ENCODE results near the gene GALNT6.
A peak's percentile ranks its signal among the peaks of the same experiment; 100 is the strongest.

The GALNT6 gene

DNA sequence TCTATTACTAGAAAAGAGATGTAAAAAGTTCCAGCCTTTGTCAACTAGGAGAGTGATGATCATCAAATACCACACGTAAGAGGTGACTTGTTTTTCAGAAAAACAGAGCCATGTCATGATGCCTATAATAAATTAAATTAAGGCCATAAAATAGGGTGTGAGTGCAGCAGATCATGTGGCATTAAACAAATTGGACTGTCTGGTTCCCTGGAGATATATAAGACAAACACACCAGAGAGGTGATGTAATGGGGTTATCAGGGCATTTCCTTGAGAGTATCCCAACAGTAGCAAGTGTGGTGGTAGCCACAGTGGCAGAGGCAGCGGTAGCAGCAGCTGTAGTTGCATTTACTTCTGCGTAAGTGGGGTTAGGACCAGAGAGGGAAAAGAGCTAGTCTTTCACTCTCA, 14.6 kb upstream of the GALNT6 start:
- no peak for DNase-seq (ENCODE audit: low spot score)

DNA sequence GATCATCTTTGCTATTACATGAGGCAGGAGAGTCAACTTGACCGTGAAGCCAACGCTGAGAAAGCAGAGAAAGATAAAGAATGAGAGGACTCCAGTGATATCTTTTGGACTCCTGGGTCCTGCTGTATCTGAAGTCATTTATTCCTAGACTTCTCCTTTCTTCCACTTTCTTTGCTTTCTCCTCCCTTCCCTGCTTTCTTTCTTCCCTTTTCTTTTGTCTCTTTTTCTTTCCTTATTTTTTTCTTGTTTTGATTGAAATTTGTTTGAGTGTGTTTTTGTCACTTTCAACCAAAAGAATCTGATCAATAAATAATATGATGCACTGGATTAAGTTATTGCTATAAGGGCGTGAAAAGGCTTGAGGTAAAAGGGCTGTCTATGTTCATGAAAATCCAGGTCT, 13.4 kb upstream of the GALNT6 start:
- DNase-seq (ENCODE audit: low spot score) = no peak

DNA sequence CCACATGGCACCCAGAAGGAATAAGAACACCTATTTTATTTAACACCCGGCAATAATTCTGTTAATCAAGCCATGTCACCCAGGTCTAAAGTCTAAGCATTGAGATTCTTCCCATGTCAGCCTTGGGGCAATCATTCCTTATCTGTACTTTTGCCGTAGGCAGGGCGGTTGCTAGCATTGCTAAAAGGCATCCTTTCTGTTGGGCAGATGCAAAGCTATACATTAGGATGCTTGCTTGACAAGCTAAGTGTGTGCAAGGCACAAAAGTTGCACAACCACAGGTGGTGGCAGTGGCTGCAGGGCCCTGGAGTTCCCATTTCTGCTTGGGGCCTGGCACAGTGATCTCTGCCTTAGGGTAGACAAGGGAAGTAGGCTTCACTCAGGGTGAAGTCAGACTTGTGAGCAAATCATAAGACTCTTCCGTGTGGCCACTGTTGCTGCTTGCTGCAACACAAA, 12.5 kb upstream of the GALNT6 start:
- DNase-seq (ENCODE audit: low spot score) = no peak

DNA sequence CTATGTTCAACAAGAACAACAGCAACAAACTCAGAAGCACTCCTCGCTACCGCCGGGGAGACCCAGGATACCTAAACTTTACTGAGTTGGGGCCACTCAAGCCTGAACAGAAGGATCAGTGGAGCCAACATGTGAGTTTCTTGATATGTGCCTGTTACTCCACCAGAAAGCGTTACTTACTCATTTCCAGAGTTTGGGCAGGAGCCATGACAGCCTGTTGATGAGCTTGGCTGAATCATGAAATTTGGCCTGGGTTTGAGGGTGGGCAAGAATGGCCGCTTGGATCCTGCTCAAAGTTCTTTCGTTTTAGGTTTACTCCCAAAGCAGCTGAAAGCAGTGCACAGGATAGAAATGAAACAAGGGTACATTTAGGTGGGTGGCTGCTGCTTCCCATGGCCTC, 12.0 kb upstream of the GALNT6 start:
- no peak for DNase-seq (ENCODE audit: low spot score)

DNA sequence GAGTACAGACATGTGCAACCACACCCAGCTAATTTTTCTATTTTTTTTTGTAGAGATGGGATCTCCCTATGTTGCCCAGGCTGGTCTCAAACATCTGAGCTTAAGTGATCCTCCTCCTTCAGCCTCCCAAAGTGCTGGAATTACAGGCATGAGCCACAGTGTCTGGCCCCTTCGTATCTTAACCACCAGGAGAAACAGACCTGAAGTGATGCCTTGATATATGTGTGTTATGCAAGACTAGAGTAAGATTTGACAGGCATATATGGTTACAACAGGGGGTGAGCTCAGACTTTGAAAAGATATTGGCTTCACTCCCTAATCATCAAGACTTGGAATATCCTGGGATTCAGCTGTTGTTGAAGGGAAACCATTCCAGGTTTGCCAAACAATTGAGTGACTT, 10.7 kb upstream of the GALNT6 start:
- no peak for DNase-seq (ENCODE audit: low spot score)

DNA sequence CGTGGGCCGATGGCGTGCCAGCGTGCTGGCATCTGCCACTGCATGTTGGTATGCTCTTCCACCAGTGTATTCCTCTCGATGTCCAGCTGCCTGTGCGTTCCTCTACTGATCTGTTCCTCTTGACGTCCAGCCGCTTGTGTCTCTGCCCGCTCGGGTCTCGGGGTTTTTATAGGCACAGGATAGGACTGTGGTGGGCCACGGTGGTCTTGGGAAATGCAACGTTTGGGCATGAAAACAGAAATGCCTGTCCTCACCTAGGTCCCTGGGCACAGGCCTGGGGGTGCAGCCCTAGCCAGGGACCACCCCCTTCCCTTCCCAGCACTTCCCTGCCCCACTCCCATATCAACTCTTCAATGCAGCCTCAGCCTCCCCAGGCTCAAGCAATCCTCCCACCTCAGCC, 10.3 kb upstream of the GALNT6 start:
- no peak for DNase-seq (ENCODE audit: low spot score)

DNA sequence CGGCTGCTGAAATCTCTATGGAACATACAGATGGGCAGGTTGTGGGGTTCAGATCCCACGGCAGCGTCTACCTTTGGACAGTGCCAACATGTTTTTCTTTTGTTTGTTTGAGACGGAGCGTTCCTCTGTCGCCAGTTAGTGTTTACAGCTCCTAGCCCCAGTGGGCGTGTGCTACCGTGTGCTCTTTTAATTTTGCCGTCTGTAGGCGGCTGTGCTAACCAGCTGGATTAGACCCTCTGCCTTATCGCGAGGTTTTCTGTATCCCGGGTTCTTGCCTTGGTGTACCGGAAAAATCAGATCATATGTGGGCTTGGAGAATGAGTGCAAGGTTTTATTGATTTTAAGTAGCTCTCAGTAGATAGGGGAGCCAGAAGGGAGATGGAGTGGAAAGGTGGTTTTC, 9.8 kb upstream of the GALNT6 start:
- DNase-seq (ENCODE audit: low spot score) = no peak

DNA sequence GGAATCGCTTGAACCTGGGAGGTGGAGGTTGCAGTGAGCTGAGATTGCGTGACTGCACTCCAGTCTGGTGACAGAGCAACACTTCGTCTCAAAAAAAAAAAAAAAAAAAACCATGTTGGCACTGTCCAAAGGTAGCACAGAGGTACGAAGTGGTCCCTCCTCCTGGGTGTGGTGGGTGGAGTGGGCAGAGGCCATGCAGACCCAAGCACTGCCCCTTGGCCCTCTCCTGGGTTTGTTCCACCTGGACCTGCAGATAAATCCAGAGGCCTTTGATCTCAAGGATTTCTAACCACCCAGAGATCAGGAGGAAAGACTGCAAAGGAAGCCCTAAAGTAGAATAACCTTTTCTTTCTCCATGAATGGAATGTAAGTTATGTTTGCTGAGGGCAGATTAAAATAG, 8.7 kb upstream of the GALNT6 start:
- DNase-seq (ENCODE audit: low spot score) = no peak

DNA sequence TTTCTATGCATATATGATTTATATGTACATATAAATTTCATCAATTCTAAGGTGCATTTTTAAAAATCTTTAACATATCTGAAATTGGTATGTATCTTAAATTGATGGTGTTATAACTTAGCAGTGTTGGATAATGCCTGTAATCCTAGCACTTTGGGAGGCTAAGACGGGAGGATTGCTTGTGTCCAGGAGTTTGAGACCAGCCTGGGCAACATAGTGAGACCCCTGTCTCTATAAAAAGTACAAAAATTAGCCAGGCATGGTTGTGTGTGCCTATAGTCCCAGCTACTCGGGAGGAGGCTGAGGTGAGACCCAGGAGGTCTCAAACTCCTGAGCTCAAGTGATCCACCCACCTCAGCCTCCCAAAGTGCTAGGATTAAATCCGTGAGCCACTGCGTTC, 6.5 kb upstream of the GALNT6 start:
- no peak for DNase-seq (ENCODE audit: low spot score)

DNA sequence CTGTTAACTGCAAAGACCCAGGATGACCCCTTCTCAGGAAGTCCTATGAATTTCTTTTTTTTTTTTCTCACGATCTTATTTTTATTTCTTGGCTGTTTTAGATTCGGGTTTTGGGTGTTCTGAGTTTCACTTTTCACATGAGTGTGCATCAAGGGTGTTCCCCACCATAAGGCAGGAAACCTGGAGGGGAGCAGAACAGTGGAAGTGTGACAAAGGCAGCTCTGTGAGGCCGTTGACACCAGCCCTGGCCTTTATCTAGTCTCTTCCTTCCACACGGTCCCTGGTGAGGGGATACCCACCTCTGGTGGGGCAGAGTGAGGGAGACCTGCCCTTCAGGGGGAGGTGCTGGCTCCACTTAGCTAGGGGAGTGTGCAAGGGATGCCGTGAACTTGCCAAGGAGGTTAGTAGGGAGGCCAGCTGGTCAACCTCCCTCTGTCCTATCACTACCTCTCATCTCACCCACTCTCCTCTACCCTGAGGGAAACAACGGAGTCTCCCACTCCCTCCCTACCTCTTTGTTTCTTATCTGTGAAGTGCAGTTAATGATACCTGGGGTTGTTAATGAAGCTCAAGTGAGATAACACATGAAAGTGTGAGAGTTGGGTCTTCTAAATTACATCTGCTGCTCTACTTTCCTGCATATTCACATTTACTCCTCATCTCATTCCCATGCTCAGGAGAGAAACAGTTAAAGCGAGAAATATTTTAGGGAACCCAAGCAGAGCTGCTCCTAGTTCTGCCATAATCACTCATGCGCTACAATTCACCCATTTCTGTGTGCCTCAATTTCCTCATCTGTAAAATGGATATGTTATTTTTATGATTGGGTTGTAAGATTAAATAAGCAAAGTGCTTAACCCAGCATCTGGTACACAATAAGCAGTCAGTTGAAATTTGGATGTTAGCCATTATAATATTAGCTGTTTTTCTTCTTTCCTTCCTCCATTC, 4.4 kb upstream of the GALNT6 start:
- DNase-seq (ENCODE audit: low spot score) = peak; percentile 42

DNA sequence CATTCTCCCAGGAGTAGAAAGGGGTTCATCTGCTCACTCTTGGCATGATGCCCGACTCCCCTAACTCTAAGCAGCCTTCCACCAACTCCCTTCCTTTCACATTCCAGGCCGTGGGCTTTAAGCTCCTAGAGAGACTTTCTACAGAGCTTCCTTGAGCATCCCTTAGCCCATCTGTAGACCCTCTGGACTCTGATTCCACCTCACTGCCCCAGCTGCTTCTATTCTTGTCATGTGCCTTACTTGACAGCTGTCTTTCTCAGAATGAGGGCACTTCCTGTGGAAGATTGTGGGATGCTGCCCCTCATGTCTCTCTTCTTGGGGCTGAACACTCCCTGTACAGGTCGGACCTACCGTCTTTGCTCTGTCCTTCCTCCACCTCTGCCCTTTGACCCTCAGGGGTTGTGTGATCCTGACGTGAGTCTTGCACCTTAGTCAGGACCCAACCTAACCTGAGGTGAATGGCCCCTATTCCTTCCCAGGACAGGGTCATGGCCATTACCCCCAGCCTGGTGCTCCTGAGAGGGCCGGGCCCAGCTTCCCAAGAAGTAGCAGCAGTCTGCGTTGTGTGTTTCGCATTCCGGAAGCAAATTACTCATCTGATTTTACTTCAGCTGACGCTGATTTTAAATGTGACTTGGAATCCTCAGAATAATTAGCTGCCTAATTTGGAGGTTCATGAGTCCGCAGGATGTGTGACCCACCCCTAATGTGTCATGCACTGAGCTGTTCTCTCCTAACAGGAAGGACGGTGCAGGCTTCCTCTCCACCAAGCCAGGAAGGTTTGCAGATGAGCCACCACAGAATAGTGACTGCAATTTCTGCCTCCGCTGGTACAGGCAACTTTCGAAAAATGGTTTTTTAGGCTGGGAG, 2.7 kb upstream of the GALNT6 start:
- DNase-seq (ENCODE audit: low spot score) = no peak

DNA sequence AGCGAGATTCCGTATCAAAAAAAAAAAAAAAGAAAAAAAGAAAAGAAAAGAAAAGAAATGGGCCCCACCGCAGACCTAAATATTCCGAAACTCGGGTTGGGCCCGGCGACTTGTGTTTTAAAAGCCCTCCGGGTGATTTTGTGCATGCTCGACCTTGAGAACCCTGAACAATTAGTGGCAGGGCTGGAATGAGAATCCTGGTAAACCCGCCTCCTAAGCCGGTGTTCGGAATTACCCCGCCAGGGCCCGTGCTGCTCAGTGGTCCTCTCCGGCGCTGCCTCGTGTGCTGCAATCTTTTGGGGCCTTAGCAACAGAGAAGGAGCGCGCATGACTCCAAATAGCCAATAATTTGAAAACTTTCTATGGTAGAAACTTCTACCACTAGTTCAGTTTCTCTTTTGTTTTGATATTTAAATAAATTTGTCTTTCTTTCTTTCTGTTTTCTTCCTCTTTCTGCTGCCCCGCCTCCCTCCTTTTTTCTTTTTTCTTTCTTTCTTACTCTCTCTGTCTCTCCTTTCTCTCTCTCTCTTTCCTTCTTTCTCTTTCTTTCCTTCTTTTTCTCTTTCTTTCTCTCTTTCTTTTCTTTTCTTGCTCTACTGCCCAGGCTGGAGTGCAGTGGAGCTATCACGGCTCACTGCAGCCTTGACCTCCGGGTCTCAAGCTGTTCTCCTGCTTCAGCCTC, 1.5 kb upstream of the GALNT6 start:
- DNase-seq (ENCODE audit: low spot score) = no peak

DNA sequence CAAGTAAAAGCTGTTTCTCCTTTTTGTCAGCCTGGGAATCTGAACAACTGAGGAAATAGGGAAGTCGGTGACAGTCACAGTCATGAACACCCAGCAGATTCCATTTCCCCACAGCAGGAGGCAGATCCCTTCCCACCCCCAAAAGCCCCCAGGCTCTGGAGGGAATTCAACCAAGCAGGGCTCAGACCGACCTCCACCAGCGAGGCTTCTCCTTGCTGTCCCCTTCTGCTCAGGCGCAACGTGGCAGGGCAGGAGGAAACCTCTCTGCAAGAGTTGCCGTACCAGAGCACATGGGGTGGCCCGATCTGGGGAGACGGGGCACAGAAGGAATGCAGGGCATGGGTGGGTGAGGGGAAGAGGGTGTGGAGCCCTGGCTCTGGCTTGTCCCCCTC, 319 bp downstream of the GALNT6 start:
- peak; percentile 53 for DNase-seq (ENCODE audit: low spot score)

DNA sequence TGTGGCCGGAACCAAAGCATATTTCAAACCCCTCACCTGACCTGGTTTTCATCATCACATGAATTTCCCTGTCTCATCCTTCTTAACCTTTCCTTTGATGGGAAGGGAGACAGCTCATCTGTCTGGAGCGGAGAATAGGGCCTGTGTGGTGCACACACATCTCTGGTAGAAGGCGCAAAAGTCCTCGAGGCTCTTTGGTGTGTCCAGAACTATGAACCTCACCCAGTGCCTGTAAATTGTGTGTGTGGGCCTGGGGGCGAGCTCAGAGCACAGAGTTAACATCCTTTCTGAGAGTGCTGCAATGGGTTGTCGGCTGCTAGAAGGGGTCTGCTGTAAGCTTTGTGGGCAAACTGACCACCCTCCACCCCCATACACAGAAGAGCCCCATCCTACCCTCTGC, 749 bp downstream of the GALNT6 start:
- DNase-seq (ENCODE audit: low spot score) = peak; percentile 28

DNA sequence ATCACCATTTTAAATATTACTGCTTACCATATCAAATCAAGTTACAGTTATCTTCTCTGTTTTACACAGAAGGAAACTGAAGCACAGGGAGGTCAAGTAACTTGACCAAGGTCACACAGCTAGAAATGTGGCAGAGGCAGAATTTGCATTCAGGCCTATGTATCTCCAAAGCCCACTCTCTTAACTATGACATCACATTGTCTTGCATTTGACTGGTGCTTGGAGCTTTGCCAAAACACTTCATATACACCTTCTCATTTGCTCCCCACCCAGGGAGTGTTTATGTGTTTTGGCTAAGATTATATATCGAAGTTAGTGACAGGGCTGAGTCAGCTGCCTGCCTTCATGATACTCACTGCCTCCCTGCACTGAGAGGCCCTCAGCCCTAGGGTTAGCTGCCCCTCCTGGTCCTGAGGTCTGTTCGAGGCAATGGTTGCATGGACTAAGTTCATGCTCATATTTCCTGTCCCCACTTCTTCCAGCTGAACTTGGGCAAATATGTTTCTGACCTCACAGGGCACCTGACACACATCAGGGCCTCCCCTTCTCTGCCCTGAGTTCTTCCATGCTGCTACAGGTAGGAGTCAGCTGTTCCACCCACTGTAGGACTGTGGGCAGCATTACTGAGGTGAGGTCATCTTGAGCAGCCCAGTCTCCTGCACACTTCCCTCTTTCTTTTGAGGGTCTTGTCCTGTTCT, 1.8 kb downstream of the GALNT6 start:
- DNase-seq (ENCODE audit: low spot score) = peak; percentile 87

DNA sequence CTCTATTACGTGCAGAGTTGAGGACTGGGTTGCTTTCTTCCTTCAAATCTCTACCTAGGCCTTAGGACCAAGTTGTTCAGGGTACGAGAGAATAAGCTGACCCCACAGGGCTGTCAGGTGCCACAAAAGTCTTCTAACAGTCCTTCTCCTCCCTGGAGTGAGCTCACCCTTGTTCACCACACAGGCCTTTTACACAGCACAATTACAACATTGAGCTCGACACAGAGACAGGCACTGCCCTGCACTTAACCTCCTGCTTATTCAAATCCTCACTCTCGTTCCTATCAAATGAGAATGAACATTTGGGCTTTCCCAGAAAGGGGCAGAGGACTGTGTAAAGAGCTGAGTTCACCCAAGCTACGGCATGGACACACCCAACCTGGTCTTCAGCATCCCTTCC, 2.4 kb downstream of the GALNT6 start:
- DNase-seq (ENCODE audit: low spot score) = no peak

DNA sequence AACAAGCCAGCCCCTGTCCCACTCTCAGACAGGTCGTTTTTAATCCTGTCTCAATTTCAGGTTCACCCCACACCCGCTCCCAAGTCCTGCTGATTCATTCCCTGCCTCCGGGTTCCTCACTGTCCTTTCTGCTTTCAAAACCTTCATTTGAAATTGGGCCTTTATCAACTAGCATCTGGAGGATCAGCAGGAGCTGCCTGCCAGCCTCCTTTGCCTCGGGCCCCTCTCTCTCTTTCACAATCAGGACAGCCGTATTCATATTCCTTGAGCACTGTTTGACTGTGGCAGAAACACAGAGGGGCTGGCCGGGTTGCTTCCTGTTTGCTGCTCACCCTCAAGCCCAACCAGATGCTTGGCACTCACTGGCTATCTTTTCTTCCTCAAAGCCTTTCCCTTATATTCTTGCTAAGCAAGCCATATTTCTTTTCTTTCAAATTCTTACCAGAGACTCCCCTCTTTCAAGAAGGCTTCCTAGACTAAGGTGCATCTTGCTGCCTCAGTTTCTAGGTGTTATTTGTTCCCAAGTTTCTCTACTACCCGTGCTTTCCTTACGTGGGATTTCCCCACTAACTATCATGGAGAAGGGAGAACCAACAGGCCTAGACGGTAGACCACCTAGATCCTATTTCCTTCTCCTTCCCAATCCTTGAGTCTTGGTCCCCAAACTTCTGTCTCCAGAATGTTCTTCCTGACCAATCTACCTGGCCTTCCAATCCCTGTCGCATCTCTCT, 3.0 kb downstream of the GALNT6 start:
- peak; percentile 75 for DNase-seq (ENCODE audit: low spot score)

DNA sequence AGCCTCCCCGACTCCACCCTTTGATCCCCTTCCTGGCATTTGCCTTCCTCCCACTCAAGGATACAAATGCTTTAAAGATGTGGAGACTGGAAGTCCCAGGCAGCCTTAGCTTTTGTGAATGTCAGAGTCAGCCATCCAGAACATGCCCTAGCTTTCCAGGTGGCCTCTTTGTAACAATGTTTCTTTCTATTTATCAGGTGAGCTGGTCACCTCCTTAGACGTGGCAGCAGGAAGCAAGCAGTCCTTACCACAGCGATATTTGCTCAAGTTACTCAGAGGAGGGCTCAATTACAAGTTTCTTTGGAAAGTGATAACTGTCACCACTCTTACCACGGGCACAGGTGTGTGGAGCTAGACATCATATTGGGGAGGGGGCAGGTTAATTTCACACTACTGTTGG, 4.9 kb downstream of the GALNT6 start:
- DNase-seq (ENCODE audit: low spot score) = no peak

DNA sequence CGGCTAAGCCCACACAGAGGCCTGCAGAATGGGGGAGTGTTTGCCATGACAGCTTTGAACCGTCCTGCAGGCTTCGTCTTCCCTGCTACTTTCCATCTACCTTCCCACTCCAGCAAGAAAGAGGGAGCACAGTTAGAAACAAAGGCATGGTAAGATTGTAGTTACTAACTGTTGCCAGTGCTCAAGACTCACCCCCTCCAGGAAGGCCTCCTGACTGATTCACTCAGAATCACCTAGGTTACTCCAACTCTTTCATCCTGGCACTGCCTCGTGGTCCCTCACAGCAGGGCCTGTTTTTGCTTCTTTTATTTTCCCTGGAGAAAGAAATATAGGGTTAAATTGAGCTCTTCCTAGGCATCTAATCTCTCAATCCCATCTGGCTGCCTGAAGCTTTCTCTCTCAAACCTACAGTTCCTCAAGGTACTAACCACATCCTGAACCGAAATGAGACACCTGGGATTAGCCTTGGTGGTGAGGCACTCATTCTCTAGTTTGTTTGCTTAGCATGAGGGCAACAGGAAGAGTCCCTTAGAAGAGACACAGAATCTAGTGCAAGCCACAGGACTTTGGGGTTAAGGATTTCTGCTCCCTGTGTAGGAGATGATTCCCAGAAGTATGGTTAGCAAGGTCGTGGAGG, 7.8 kb downstream of the GALNT6 start:
- no peak for DNase-seq (ENCODE audit: low spot score)

DNA sequence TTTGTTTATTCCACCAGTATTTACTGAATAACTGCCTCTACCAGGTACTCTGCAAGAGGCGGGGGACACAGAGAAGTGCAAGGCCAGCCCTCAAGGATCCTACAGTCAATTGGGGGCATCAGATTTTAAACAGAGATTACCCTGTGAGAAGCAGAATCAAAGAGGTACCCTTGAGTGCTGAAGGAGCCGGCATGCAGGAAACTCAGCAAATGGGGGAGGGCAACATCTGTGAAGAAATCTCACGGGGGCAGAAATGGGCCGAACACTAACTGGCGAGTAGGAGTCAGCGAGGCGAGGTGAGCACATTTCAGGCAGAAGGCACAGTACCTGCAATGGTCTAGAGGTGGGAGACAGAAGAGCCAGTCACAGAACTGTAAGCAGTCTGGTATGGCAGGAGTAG, 9.0 kb downstream of the GALNT6 start:
- no peak for DNase-seq (ENCODE audit: low spot score)
